Upper lobe of right lung (tissue), 1 donor: ENCODE data around the gene ZBTB44. TPM values are rescaled to one million over a fixed set of nuclear protein-coding genes. Genes with fewer than 3 reads are reported as not detected.

ENCODE experiments used
- ATAC-seq: fragments of 200-7000 bp; cut with Tn5 transposase; one replicate; pipeline ENCODE4 v1.9.1; 2020; ENCODE audit warnings: mild to moderate bottlenecking, moderate library complexity
- DNase-seq: peaks from one replicate; pipeline ENCODE4 v3.0.0-alpha.2; 2020
- H3K27ac ChIP-seq: fragments of 200-600 bp; one replicate; pipeline ENCODE4 v1.8.0; 2022
- H3K27me3 ChIP-seq: fragments of 200-600 bp; one replicate; pipeline ENCODE4 v1.8.0; 2022; ENCODE audit warnings: mild to moderate bottlenecking
- H3K36me3 ChIP-seq: fragments of 200-600 bp; one replicate; pipeline ENCODE4 v1.8.0; 2022
- H3K4me1 ChIP-seq: fragments of 200-600 bp; one replicate; pipeline ENCODE4 v1.8.0; 2022
- H3K4me3 ChIP-seq: fragments of 200-600 bp; one replicate; pipeline ENCODE4 v1.8.0; 2022; ENCODE audit warnings: mild to moderate bottlenecking
- H3K9me3 ChIP-seq: fragments of 200-600 bp; one replicate; pipeline ENCODE4 v1.8.0; 2022
- CTCF ChIP-seq: fragments of 200-600 bp; IDR thresholded peaks from one replicate; pipeline ENCODE4 v1.8.0; 2022; ENCODE audit warnings: antibody characterized with exemption
- intact Hi-C: fragments of 100-400 bp; cut with DNase I; formaldehyde crosslinking; loops from one replicate; pipeline ENCODE4 v1.11.0; 2022
- total RNA-seq: library from RNA; stranded (reverse); fragmentation: NEBNext Ultra II Directional; extraction: Animal tissue kit (Norgen Biotek cat#: 25700); gene quantifications from one replicate; pipeline ENCODE4 v1.2.1, GENCODE V29; 2021
- donor health status: DM: no; HTN: yes; CAD: no; lungs with severe emphysema.

ZBTB44 gene
- total RNA-seq, 1 donor from 2014 or later = 52.9 TPM

- peak; percentile 48 for DNase-seq
- H3K36me3 ChIP-seq = no peaks in the 10 kb centered on the region
- no peaks in the 10 kb centered on the region for H3K9me3 ChIP-seq
These were observed 104.5 kb downstream of the ZBTB44 start for GRCh38 chr11:130209954-130210854.

GRCh38 chr11:130209128-130209932 is 105.4 kb downstream of the ZBTB44 start:
- no peak for TF ChIP-seq CTCF
- Histone ChIP-seq H3K9me3 (no peaks in the 10 kb centered on the region), H3K36me3 (no peaks in the 10 kb centered on the region), H3K4me3 (no peak overlapping the region), H3K27me3 (no peaks in the 10 kb centered on the region), H3K27ac (no peak overlapping the region), H3K4me1 (peaks cover 8% of the 10 kb centered on the region)
- intact Hi-C loops = no loop called here
- ATAC-seq (no peak), DNase-seq (peak; percentile 57)

More at GRCh38 chr11:130209954-130210854, 104.5 kb downstream of the ZBTB44 start:
- Histone ChIP-seq H3K27ac (no peak overlapping the region), H3K4me3 (no peak overlapping the region), H3K4me1 (peaks cover 8% of the 10 kb centered on the region), H3K27me3 (no peaks in the 10 kb centered on the region)
- TF ChIP-seq CTCF = no peak
- intact Hi-C loops = loop anchor here (10.0 kb wide), 1 partner anchor 215 kb away; the partner anchor contains the start of gene ADAMTS8
- no peak for ATAC-seq

GRCh38 chr11:130208241-130209127 is 106.2 kb downstream of the ZBTB44 start:
- Histone ChIP-seq H3K4me3 (no peak overlapping the region), H3K27me3 (no peaks in the 10 kb centered on the region), H3K36me3 (no peaks in the 10 kb centered on the region), H3K27ac (no peak overlapping the region), H3K9me3 (no peaks in the 10 kb centered on the region), H3K4me1 (peaks cover 8% of the 10 kb centered on the region)
- ATAC-seq (no peak), DNase-seq (peak; percentile 61)
- intact Hi-C loops = no loop called here
- no peak for TF ChIP-seq CTCF

- intact Hi-C loops = no loop called here
- no peak overlapping the region for H3K4me3 ChIP-seq
- no peaks in the 10 kb centered on the region for H3K4me1 ChIP-seq
- no peak for TF ChIP-seq CTCF
- DNase-seq (peak; percentile 61), ATAC-seq (no peak)
- no peaks in the 10 kb centered on the region for H3K27me3 ChIP-seq
- no peak overlapping the region for H3K27ac ChIP-seq
- H3K9me3 ChIP-seq = no peaks in the 10 kb centered on the region
- no peaks in the 10 kb centered on the region for H3K36me3 ChIP-seq
These were observed 108.6 kb downstream of the ZBTB44 start for GRCh38 chr11:130206141-130206540.

- H3K27me3 ChIP-seq = no peaks in the 10 kb centered on the region
- ATAC-seq = no peak
- TF ChIP-seq CTCF = no peak
- intact Hi-C loops = no loop called here
- no peak overlapping the region for H3K4me3 ChIP-seq
- H3K36me3 ChIP-seq = no peaks in the 10 kb centered on the region
- no peaks in the 10 kb centered on the region for H3K9me3 ChIP-seq
- DNase-seq = peak; percentile 37
- no peak overlapping the region for H3K27ac ChIP-seq
- no peaks in the 10 kb centered on the region for H3K4me1 ChIP-seq
These were observed 110.0 kb downstream of the ZBTB44 start for GRCh38 chr11:130204703-130205095.
